ENCODE results near the gene COL17A1.

DNA sequence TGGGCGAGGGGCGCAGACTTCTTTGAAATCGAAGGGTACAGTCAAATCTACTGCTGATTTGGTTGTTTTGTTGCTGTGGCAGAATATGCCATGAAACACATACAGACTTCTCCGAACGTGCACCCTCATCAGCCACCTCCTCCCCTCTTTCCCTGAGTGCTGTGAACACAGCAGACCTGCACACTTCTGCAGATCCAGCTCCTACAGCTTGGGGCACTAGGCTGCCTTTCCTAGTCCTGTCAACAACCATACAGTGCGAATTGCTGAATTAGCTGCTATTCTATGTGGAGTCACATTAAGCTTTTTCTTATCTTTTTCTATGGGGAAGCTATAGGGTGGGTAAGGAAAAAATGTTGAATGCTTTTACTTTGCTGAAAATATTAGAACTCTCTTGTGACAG lies 57.5 kb downstream of the COL17A1 start:
- TF ChIP-seq, protein P1, sequence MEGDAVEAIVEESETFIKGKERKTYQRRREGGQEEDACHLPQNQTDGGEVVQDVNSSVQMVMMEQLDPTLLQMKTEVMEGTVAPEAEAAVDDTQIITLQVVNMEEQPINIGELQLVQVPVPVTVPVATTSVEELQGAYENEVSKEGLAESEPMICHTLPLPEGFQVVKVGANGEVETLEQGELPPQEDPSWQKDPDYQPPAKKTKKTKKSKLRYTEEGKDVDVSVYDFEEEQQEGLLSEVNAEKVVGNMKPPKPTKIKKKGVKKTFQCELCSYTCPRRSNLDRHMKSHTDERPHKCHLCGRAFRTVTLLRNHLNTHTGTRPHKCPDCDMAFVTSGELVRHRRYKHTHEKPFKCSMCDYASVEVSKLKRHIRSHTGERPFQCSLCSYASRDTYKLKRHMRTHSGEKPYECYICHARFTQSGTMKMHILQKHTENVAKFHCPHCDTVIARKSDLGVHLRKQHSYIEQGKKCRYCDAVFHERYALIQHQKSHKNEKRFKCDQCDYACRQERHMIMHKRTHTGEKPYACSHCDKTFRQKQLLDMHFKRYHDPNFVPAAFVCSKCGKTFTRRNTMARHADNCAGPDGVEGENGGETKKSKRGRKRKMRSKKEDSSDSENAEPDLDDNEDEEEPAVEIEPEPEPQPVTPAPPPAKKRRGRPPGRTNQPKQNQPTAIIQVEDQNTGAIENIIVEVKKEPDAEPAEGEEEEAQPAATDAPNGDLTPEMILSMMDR (IDR thresholded peaks at IDR 0.05) = peak in 2 of 7 experiments; percentile 8 to 18
- TF ChIP-seq POLR2A (IDR thresholded peaks at IDR 0.05) = no peak
- TF ChIP-seq POLR2AphosphoS5 (IDR thresholded peaks at IDR 0.05) = no peak
- no peak for TF ChIP-seq EP300 (IDR thresholded peaks at IDR 0.05)

All from stomach (tissue), 4 donors.